ENCODE results near the gene PTGFRN.

Gene PTGFRN

DNA sequence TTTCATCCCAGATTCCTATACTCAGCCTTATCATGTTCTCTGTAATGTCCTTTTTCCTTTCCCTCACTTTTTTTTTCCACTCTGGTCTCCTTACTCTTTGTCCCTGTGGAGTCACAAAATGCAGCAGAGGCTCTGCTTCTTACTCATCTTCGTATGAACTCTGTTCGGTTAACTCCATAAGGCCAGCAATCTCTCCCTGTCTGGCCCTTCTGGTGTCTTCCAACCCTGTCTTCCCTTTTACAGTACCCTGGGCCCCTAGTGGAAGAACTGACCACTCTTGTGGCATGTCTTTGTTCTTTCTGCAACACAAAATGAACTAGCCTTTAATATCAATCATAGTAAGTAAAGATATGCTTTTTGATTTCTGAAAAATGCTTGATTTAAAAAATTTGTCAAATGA lies 98.9 kb downstream of the PTGFRN start:
- H3K36me3 ChIP-seq (replicated peaks) = no peaks in the 10 kb centered on the region
- no peak for DNase-seq (ENCODE audit: low spot score in 2 of 2)
- H3K9me3 ChIP-seq = no peaks in the 10 kb centered on the region
- in situ Hi-C loops (cut with MboI; ENCODE audit: low sequenced_read_pairs) = no loop called here
- H3K4me1 ChIP-seq = peaks cover 6% of the 10 kb centered on the region; the same call in 1 of the 2 replicates
- H3K4me3 ChIP-seq = no peak overlapping the region
- H3K27me3 ChIP-seq (ENCODE audit: low read depth) = no peaks in the 10 kb centered on the region

DNA sequence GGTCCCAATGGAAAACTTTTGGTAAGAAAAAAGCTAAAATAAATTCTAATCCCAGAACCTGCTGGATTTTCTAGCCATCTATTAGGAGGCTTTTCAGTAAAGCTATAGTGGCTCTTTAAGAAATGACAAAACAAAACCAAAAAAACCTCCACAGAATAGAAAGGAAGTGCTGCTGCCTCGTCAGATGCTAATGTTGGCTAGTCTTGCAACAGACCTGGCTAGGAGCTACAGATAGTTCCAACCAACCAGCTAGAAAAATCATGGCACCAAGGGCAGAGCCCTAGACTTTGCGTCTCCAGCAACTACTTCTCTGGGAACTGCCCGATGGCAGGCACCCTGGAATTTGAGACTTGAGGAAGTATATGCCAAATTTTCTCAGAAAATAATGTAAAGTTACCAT lies 99.4 kb downstream of the PTGFRN start:
- in situ Hi-C loops (cut with MboI; ENCODE audit: low sequenced_read_pairs) = no loop called here
- no peak for DNase-seq (ENCODE audit: low spot score in 2 of 2)
- Histone ChIP-seq H3K36me3 (replicated peaks) (no peaks in the 10 kb centered on the region), H3K4me1 (peaks cover under 1% of the 10 kb centered on the region; the same call in 1 of the 2 replicates), H3K27me3 (ENCODE audit: low read depth) (no peaks in the 10 kb centered on the region), H3K9me3 (no peaks in the 10 kb centered on the region), H3K4me3 (no peak overlapping the region)

DNA sequence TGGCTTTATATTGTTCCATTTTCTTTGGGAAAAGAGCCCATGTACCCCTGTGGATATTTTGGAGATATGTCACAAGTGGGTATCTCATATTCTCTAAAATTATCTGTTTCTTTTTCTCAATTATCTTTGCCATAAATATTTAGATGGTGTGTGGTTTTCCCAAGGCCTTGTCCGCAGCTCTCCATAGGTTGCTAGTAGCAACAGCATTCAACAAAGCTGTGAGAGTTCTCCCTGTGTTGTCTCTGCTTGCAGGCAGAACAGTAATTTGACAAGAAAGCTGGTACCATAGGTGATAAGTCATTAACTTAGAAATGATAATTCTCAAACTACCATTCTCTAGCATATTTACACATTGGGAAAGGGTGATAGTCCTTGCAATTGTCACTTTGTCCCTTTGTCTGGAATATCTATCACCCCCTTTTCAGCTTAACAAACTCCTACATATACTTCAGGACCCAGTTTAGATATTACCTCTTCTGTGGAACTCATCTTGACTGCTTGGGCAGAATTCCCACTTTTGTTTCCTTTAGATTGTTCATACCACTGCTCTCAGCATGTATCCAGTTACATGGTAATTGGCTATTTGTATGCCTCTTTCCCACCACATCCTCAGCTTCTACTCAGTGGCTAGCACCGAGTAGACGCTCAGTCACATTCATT lies 100.7 kb downstream of the PTGFRN start:
- Histone ChIP-seq H3K4me3 (no peak overlapping the region), H3K9me3 (no peaks in the 10 kb centered on the region), H3K27me3 (ENCODE audit: low read depth) (no peaks in the 10 kb centered on the region), H3K4me1 (peaks cover 2% of the 10 kb centered on the region), H3K36me3 (replicated peaks) (no peaks in the 10 kb centered on the region)
- DNase-seq (ENCODE audit: low spot score in 2 of 2) = no peak
- in situ Hi-C loops (cut with MboI; ENCODE audit: low sequenced_read_pairs) = no loop called here

DNA sequence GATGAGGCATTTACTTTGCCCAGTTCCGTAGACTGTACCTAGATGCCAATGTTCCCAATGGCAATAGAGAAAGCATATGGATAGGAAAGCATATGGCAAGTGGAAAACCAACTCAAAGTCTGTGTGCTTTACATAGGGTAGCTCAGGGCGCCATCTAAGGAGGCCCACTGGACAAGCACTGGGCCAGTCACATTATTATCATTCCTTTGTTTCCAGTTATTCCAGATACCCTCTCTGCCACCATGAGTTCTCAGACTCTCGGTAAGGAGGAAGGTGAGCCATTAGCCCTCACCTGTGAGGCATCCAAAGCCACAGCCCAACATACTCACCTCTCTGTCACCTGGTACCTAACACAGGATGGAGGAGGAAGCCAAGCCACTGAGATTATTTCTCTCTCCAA lies 101.6 kb downstream of the PTGFRN start:
- in situ Hi-C loops (cut with MboI; ENCODE audit: low sequenced_read_pairs) = no loop called here
- DNase-seq (ENCODE audit: low spot score in 2 of 2) = no peak
- Histone ChIP-seq H3K4me3 (no peak overlapping the region), H3K36me3 (replicated peaks) (no peaks in the 10 kb centered on the region), H3K27me3 (ENCODE audit: low read depth) (no peaks in the 10 kb centered on the region), H3K9me3 (no peaks in the 10 kb centered on the region), H3K4me1 (peaks cover 5% of the 10 kb centered on the region)

DNA sequence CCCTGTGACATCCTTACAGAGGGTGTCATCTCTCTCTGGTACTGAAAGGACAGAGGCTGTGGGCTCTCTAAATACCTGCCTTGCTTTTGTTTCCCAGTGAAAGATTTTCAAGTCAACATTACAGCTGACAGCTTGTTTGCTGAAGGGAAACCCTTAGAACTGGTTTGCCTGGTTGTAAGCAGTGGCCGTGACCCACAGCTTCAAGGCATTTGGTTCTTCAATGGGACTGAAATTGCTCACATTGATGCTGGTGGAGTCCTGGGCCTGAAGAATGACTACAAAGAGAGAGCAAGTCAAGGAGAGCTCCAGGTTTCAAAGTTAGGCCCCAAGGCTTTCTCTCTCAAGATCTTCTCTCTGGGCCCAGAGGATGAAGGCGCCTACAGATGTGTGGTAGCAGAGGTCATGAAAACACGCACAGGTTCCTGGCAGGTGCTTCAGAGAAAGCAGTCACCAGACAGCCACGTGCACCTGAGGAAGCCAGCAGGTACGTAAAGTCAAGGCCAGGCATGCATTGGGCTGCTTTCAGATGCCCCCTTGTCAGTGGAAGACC lies 103.7 kb downstream of the PTGFRN start:
- in situ Hi-C loops (cut with MboI; ENCODE audit: low sequenced_read_pairs) = no loop called here
- no peaks in the 10 kb centered on the region for H3K27me3 ChIP-seq (ENCODE audit: low read depth)
- peaks cover 5% of the 10 kb centered on the region for H3K4me1 ChIP-seq
- H3K36me3 ChIP-seq (replicated peaks) = no peaks in the 10 kb centered on the region
- no peak for DNase-seq (ENCODE audit: low spot score in 2 of 2)
- H3K9me3 ChIP-seq = no peaks in the 10 kb centered on the region
- no peak overlapping the region for H3K4me3 ChIP-seq

DNA sequence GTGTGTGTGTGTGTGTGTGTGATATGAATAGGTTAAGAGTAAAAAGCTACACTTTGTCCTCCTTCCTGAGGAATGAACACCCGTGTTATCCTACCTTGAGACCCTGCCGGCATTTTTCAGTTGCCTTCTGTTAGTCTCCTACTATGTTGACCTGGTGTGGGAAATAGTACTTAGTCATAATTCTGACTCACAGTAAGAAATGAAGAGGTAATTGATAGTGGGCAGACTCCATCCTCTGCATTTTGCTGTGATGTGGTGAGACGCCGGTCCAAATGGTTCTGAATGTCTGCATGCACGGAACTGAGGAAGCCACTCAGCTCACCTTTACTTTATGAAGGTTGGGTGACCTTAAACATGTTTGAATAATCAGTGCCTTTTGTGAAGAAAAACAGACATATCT lies 104.5 kb downstream of the PTGFRN start:
- no peaks in the 10 kb centered on the region for H3K36me3 ChIP-seq (replicated peaks)
- H3K27me3 ChIP-seq (ENCODE audit: low read depth) = no peaks in the 10 kb centered on the region
- peaks cover 5% of the 10 kb centered on the region for H3K4me1 ChIP-seq
- in situ Hi-C loops (cut with MboI; ENCODE audit: low sequenced_read_pairs) = no loop called here
- no peak for DNase-seq (ENCODE audit: low spot score in 2 of 2)
- H3K4me3 ChIP-seq = no peak overlapping the region
- no peaks in the 10 kb centered on the region for H3K9me3 ChIP-seq

DNA sequence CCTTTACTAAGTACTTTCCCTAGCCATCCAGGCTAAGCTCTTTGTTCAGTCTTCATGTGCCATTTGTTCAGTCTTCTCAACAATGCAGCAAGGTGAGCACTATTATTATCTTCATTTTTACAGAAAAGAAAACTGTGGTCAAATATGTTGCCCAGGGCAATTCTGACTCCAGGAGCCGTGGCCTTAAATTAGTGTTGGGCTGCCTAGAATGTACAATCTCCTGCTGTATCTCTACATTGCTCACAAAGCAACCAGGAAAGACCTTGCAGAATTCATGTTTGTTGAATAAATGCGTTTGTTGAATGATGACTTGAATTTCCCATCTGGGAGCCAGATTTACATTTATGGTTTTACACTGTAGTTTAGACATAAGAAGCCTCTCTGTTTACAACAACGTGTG lies 106.0 kb downstream of the PTGFRN start:
- in situ Hi-C loops (cut with MboI; ENCODE audit: low sequenced_read_pairs) = no loop called here
- Histone ChIP-seq H3K4me1 (peaks cover 5% of the 10 kb centered on the region), H3K27me3 (ENCODE audit: low read depth) (no peaks in the 10 kb centered on the region), H3K4me3 (no peak overlapping the region), H3K36me3 (replicated peaks) (no peaks in the 10 kb centered on the region), H3K9me3 (no peaks in the 10 kb centered on the region)
- DNase-seq (ENCODE audit: low spot score in 2 of 2) = no peak

DNA sequence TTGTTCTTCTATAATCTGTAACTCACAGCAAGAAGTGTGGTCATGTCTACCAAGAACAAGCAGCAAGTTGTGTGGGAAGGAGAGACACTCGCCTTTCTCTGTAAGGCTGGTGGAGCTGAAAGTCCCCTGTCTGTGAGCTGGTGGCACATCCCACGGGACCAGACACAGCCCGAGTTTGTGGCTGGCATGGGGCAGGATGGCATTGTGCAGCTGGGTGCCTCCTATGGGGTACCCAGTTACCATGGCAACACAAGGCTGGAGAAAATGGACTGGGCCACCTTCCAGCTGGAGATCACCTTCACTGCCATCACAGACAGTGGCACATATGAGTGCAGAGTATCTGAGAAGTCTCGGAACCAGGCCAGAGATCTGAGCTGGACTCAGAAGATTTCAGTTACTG lies 107.3 kb downstream of the PTGFRN start:
- H3K9me3 ChIP-seq = no peaks in the 10 kb centered on the region
- in situ Hi-C loops (cut with MboI; ENCODE audit: low sequenced_read_pairs) = no loop called here
- H3K4me1 ChIP-seq = peaks cover 5% of the 10 kb centered on the region
- no peak overlapping the region for H3K4me3 ChIP-seq
- no peak for DNase-seq (ENCODE audit: low spot score in 2 of 2)
- no peaks in the 10 kb centered on the region for H3K27me3 ChIP-seq (ENCODE audit: low read depth)
- no peaks in the 10 kb centered on the region for H3K36me3 ChIP-seq (replicated peaks)

DNA sequence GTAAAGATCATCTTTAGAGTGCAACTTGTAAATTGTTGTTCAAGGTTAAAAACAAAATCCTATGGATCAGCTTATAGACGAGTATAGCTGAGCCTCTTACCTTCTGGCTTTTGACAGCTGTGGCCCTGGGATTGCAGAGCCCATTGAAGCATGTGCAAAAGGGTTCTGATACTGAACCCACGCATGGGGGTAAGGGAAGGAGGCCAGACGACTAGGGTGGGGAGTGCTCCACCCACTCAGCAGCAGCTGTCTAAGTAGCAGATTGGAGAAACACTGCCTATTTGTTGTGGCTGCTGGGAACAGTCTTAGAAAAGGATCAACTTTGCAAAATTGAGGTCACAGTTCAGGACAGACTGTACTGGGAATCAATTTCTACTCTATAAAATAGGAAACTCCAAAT lies 107.9 kb downstream of the PTGFRN start:
- Histone ChIP-seq H3K36me3 (replicated peaks) (no peaks in the 10 kb centered on the region), H3K9me3 (no peaks in the 10 kb centered on the region)

DNA sequence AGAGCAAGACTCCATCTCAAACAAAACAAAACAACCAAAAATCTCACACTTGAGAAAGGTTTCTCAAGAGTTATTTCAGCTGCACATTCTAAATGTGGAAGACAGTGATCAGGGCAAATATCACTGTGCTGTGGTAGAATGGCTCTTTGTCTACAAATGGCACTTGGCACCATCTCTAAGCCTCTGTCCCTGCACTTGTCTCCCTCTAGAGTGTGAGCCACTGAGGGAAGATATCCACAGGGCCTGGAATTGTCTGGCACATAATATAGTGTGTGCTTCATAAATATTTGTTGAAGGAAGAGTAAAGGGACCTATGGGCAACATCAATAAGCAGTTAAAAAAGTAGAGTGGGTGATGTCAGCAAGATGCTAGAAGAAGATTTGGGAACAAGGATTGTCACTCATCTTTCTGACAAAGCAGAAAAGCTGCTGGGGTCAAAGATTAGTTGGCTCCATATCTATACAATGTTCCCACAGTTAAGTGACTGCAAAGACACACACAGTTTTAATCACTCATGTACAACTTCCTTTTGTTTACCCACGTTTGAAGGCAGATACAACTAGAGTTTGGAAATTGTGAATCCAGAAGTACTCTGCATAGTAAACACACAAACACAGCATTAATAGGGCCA lies 110.9 kb downstream of the PTGFRN start:
- in situ Hi-C loops (cut with MboI; ENCODE audit: low sequenced_read_pairs) = no loop called here
- Histone ChIP-seq H3K4me3 (no peak overlapping the region), H3K36me3 (replicated peaks) (no peaks in the 10 kb centered on the region), H3K27me3 (ENCODE audit: low read depth) (no peaks in the 10 kb centered on the region), H3K4me1 (0 out of 2 replicates have a peak, but pooled peaks cover 2% of the 10 kb centered on the region), H3K9me3 (no peaks in the 10 kb centered on the region)
- no peak for DNase-seq (ENCODE audit: low spot score in 2 of 2)

More for the DNA sequence above, 107.9 kb downstream of the PTGFRN start:
- Histone ChIP-seq H3K4me1 (peaks cover 5% of the 10 kb centered on the region), H3K4me3 (no peak overlapping the region), H3K27me3 (ENCODE audit: low read depth) (no peaks in the 10 kb centered on the region)
- no peak for DNase-seq (ENCODE audit: low spot score in 2 of 2)
- in situ Hi-C loops (cut with MboI; ENCODE audit: low sequenced_read_pairs) = no loop called here

DNA sequence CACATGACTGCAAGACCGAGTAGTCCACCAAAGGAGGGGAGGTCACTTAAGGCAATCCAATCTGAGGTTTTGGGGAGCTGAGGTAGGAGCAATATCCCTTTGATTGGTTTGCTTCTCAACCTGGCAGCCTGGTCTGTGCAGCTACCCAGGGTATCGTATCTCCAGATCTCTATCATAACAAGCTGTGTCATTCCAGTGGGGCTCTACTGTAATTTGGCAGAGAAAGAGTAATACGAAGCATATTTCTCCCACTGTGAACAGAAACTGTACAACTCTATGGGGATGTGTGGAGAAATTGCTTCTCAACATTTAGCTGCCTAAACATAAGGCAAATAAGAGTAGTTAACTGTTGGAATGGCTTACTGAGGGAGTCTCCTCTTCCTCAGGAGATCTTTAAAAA lies 112.4 kb downstream of the PTGFRN start:
- no peak for DNase-seq (ENCODE audit: low spot score in 2 of 2)
- Histone ChIP-seq H3K9me3 (no peaks in the 10 kb centered on the region), H3K4me3 (no peak overlapping the region), H3K36me3 (replicated peaks) (no peaks in the 10 kb centered on the region), H3K4me1 (no peaks in the 10 kb centered on the region), H3K27me3 (ENCODE audit: low read depth) (no peaks in the 10 kb centered on the region)
- in situ Hi-C loops (cut with MboI; ENCODE audit: low sequenced_read_pairs) = no loop called here

DNA sequence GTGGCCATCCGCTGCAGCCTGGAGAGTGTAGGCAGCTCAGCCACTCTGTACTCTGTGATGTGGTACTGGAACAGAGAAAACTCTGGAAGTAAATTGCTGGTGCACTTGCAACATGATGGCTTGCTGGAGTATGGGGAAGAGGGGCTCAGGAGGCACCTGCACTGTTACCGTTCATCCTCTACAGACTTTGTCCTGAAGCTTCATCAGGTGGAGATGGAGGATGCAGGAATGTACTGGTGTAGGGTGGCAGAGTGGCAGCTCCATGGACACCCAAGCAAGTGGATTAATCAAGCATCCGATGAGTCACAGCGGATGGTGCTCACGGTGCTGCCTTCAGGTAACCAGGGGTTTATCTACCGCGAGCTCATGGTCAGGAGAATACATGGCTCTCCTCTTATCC lies 115.9 kb downstream of the PTGFRN start:
- Histone ChIP-seq H3K4me3 (no peak overlapping the region), H3K9me3 (no peaks in the 10 kb centered on the region), H3K4me1 (no peaks in the 10 kb centered on the region), H3K27me3 (ENCODE audit: low read depth) (no peaks in the 10 kb centered on the region), H3K36me3 (replicated peaks) (no peaks in the 10 kb centered on the region)
- in situ Hi-C loops (cut with MboI; ENCODE audit: low sequenced_read_pairs) = no loop called here
- DNase-seq (ENCODE audit: low spot score in 2 of 2) = no peak

DNA sequence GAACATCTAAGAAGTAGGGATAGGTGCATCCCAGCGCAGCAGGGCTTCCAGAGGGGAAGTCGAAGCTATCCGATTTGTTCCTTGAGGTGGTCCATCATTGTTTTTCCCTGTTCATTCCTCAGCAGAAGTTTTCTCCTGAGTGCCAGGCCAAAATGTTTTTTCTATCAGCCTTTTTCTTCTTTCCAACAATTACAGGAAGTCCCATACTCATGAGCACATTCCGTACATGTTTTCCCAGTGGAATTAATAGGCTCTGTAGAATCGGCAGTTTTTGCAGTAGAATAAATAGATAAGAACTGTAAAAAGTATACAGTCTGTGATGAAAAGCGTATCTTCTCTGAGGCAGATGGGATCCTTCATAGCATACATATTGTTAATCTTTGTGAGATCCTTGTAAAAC lies 116.6 kb downstream of the PTGFRN start:
- Histone ChIP-seq H3K9me3 (no peaks in the 10 kb centered on the region), H3K27me3 (ENCODE audit: low read depth) (no peaks in the 10 kb centered on the region), H3K4me1 (no peaks in the 10 kb centered on the region), H3K36me3 (replicated peaks) (no peaks in the 10 kb centered on the region), H3K4me3 (no peak overlapping the region)
- in situ Hi-C loops (cut with MboI; ENCODE audit: low sequenced_read_pairs) = no loop called here
- DNase-seq (ENCODE audit: low spot score in 2 of 2) = no peak

DNA sequence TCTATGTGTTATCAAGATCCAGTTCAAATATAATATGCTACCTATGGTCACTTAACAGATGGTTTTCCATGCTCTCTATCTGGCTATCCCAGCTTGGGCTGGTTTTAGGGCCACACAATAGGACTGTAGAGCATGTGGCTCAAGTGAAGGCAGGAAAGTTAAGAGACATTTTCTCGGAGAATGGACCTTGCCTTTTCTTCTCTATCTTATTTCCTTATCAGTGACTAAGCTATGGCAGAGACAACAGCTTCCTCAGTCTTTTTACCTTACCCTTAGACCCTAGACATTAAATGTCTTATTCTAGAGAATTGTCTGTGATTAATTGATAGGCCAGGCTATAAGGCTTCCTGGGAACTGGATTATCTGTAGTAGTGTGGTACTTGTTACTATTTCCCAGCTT lies 120.0 kb downstream of the PTGFRN start:
- in situ Hi-C loops (cut with MboI; ENCODE audit: low sequenced_read_pairs) = no loop called here

More for the DNA sequence above, 120.0 kb downstream of the PTGFRN start:
- Histone ChIP-seq H3K9me3 (no peaks in the 10 kb centered on the region), H3K36me3 (replicated peaks) (no peaks in the 10 kb centered on the region; the same call in 1 of the 2 replicates), H3K27me3 (ENCODE audit: low read depth) (no peaks in the 10 kb centered on the region), H3K4me3 (no peak overlapping the region), H3K4me1 (no peaks in the 10 kb centered on the region)
- no peak for DNase-seq (ENCODE audit: low spot score in 2 of 2)

Measured in HAP-1 (cell line).